ENCODE data around the gene PPP1R7. TPM values are rescaled to one million over a fixed set of nuclear protein-coding genes. Genes with fewer than 3 reads are reported as not detected.

The PPP1R7 gene
- total RNA-seq, 1 experiment from 2014 or later, result 45.4 TPM

DNA sequence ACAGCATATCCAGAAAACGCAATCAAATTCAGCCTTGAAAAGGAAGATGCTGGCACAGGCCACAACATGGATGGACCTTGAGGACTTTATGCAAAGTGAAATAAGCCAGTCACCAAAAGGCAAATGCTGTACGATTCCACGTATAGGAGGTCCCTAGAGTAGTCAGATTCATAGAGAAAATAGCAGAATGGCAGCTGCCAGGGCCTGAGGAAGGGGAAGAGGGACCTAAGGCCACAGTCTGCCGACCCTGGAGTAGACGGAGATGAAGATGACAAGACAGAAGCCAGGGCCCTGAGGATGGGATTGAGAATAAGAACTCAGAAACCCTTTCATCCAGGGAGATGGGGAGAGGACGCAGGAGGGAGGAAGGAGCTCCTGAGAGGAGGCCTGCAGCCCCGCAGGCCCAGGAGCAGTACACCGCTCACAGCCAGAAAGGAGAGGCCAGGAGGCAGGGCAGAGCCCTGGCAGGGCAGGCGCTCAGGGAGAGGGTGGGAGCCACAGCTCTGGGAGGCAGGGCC is 40.1 kb upstream of the PPP1R7 start:
- BruUV-seq (replicated peaks), result no TSS peak
- TF ChIP-seq CBX3 (IDR thresholded peaks at IDR 0.05; ENCODE audit: low read depth), result no peak
- TF ChIP-seq, protein P1, sequence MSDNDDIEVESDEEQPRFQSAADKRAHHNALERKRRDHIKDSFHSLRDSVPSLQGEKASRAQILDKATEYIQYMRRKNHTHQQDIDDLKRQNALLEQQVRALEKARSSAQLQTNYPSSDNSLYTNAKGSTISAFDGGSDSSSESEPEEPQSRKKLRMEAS (IDR thresholded peaks at IDR 0.05), result no peak
- no peak for TF ChIP-seq POLR2AphosphoS5 (IDR thresholded peaks at IDR 0.05; ENCODE audit: low read depth, low read length)
- H3K9me3 ChIP-seq (ENCODE audit: control insufficient read depth in 1 of 2, insufficient read depth in 1 of 2, low read depth in 1 of 2, low read length in 2 of 2), result no peaks in the 10 kb centered on the region
- no peak overlapping the region for H3K27ac ChIP-seq (ENCODE audit: low read depth, low read length)
- peaks cover 0 to 4% of the 10 kb centered on the region in 2 experiments; a peak in 1 of 4 replicates for H3K36me3 ChIP-seq (ENCODE audit: control insufficient read depth in 1 of 2, insufficient read depth in 2 of 2, low read length in 2 of 2)
- intact Hi-C loops (cut with micrococcal nuclease), result no loop called here
- H3K4me1 ChIP-seq (ENCODE audit: control insufficient read depth in 1 of 2, insufficient read depth in 2 of 2, low read length in 2 of 2), result no peaks in the 10 kb centered on the region
- H3K4me2 ChIP-seq (ENCODE audit: low read length), result no peak overlapping the region
- H3K27me3 ChIP-seq (ENCODE audit: insufficient read depth, low read length), result no peaks in the 10 kb centered on the region
- no peaks in the 10 kb centered on the region for H4K20me1 ChIP-seq (ENCODE audit: insufficient read depth)
- H2AFZ ChIP-seq (ENCODE audit: low read depth, low read length, poor library complexity, severe bottlenecking), result no peak overlapping the region
- no peak for ATAC-seq
- POLR2A ChIA-PET, result no interaction called here
- H3K4me3 ChIP-seq (replicated peaks in 1 of 2; ENCODE audit: low read depth in 1 of 2, low read length in 2 of 2), result no peak overlapping the region
- no peaks in the 10 kb centered on the region for H3K79me2 ChIP-seq (ENCODE audit: insufficient read depth, low read length)
- H3K9ac ChIP-seq (ENCODE audit: low read length), result no peak overlapping the region
- CTCF ChIA-PET, result no interaction called here
- no peaks in the 10 kb centered on the region for H3K9me2 ChIP-seq (ENCODE audit: insufficient read depth)
- no peak for DNase-seq (ENCODE audit: low read depth, low spot score)
- RAD21 ChIA-PET (ENCODE audit: low non-redundant PET in 1 of 2, low total read pairs in 2 of 2, uncharacterized antibody in 2 of 2, unreplicated experiment in 2 of 2), result no interaction called here

DNA sequence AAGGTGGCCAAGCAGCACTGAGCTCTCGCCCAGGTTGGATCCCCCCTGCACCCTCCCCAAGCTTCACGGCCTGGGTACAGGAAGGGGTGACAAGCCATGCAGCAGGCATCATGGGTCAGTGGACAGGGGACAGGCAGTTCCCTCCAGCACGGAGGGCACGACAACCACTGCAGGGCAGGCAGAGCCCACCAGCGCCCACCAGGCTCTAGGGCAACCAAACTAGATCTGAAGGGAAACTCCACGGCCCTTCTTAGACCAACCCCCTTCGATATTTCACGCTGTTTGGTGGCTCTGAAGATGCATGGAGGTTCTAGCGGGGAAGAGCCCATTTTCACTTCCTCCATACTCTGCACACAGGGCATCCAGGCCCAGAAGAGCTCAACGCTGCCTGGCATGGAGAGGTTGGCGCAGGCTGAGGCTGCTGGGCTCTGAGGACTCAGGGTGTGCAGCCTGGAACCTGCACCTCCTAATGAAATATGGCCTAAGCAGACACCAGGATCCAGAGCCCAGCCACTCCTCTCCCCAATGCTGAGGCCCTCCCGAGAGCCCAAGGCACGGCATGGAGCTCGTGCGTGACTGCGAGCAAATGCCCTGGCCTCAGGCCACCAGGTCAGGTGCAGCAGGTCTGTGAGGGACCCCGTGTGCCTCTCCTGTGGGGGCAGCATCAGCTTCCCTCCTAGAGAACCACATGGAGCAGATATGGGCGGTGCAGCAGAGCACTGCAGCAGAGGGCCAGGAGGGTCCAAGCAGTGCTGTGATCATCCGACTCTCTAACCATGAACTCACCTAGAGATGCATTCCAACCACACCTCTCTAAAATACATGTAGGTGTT is 39.4 kb upstream of the PPP1R7 start:
- CTCF ChIA-PET, result no interaction called here
- TF ChIP-seq EZH2phosphoT487 (IDR thresholded peaks at IDR 0.05; ENCODE audit: borderline replicate concordance) (no peak), TCF7L2 (IDR thresholded peaks at IDR 0.05; ENCODE audit: borderline replicate concordance, extremely low read depth, insufficient read depth, insufficient read length) (no peak), SP1 (IDR thresholded peaks at IDR 0.05; ENCODE audit: low read depth) (no peak), SIN3A (IDR thresholded peaks at IDR 0.05; ENCODE audit: low read depth) (no peak), ZNF274 (IDR thresholded peaks at IDR 0.05; ENCODE audit: low read depth, low read length) (no peak), EGR1 (IDR thresholded peaks at IDR 0.05; ENCODE audit: low read depth) (no peak), RAD21 (IDR thresholded peaks at IDR 0.05; ENCODE audit: low read depth) (no peak)
- intact Hi-C loops (cut with micrococcal nuclease), result no loop called here
- H2AFZ ChIP-seq (ENCODE audit: low read depth, low read length, poor library complexity, severe bottlenecking), result no peak overlapping the region
- no peaks in the 10 kb centered on the region for H3K79me2 ChIP-seq (ENCODE audit: insufficient read depth, low read length)
- DNase-seq (ENCODE audit: low read depth, low spot score) (no peak), ATAC-seq (no peak)
- peaks cover 0 to 4% of the 10 kb centered on the region in 2 experiments; a peak in 1 of 4 replicates for H3K36me3 ChIP-seq (ENCODE audit: control insufficient read depth in 1 of 2, insufficient read depth in 2 of 2, low read length in 2 of 2)
- no peak overlapping the region for H3K9ac ChIP-seq (ENCODE audit: low read length)
- H3K4me2 ChIP-seq (ENCODE audit: low read length), result no peak overlapping the region
- RAD21 ChIA-PET (ENCODE audit: low non-redundant PET in 1 of 2, low total read pairs in 2 of 2, uncharacterized antibody in 2 of 2, unreplicated experiment in 2 of 2), result no interaction called here
- H3K9me2 ChIP-seq (ENCODE audit: insufficient read depth), result no peaks in the 10 kb centered on the region
- no peaks in the 10 kb centered on the region for H3K9me3 ChIP-seq (ENCODE audit: control insufficient read depth in 1 of 2, insufficient read depth in 1 of 2, low read depth in 1 of 2, low read length in 2 of 2)
- no peak overlapping the region for H3K27ac ChIP-seq (ENCODE audit: low read depth, low read length)
- no TSS peak for BruUV-seq (replicated peaks)
- H3K27me3 ChIP-seq (ENCODE audit: insufficient read depth, low read length), result no peaks in the 10 kb centered on the region
- no peaks in the 10 kb centered on the region for H4K20me1 ChIP-seq (ENCODE audit: insufficient read depth)
- no peak overlapping the region for H3K4me3 ChIP-seq (replicated peaks in 1 of 2; ENCODE audit: low read depth in 1 of 2, low read length in 2 of 2)
- no peaks in the 10 kb centered on the region for H3K4me1 ChIP-seq (ENCODE audit: control insufficient read depth in 1 of 2, insufficient read depth in 2 of 2, low read length in 2 of 2)
- POLR2A ChIA-PET, result no interaction called here

Data from HCT116 (cell line).